ENCODE measurements around the gene TRIM40.

TRIM40 gene

GRCh38 chr6:30149858-30150550 is 14.1 kb downstream of the TRIM40 start:
- no peak for DNase-seq (ENCODE audit: low spot score)

GRCh38 chr6:30150671-30151395 is 14.9 kb downstream of the TRIM40 start:
- peak; percentile 23 for DNase-seq (ENCODE audit: low spot score)

GRCh38 chr6:30151580-30151979 is 15.6 kb downstream of the TRIM40 start:
- peak; percentile 68 for DNase-seq (ENCODE audit: low spot score)

- DNase-seq (ENCODE audit: low spot score): peak; percentile 84
Observed at GRCh38 chr6:30152016-30152673, 16.2 kb downstream of the TRIM40 start.

GRCh38 chr6:30152910-30153610 is 17.1 kb downstream of the TRIM40 start:
- no peak for DNase-seq (ENCODE audit: low spot score)

GRCh38 chr6:30154061-30154460 is 18.1 kb downstream of the TRIM40 start:
- DNase-seq (ENCODE audit: low spot score): no peak

- DNase-seq (ENCODE audit: low spot score): no peak
Observed at GRCh38 chr6:30154709-30155519, 19.0 kb downstream of the TRIM40 start.

GRCh38 chr6:30155520-30156261 is 19.8 kb downstream of the TRIM40 start:
- no peak for DNase-seq (ENCODE audit: low spot score)

GRCh38 chr6:30156262-30156599 is 20.3 kb downstream of the TRIM40 start:
- peak; percentile 58 for DNase-seq (ENCODE audit: low spot score)

- no peak for DNase-seq (ENCODE audit: low spot score)
Observed at GRCh38 chr6:30156774-30157173, 20.8 kb downstream of the TRIM40 start.

GRCh38 chr6:30157581-30157980 is 21.6 kb downstream of the TRIM40 start:
- DNase-seq (ENCODE audit: low spot score): peak; percentile 54

GRCh38 chr6:30157999-30158398 is 22.1 kb downstream of the TRIM40 start:
- DNase-seq (ENCODE audit: low spot score): peak; percentile 31

- DNase-seq (ENCODE audit: low spot score): peak; percentile 71
Observed at GRCh38 chr6:30158475-30159040, 22.6 kb downstream of the TRIM40 start.

- peak; percentile 63 for DNase-seq (ENCODE audit: low spot score)
Observed at GRCh38 chr6:30160008-30160784, 24.3 kb downstream of the TRIM40 start.

GRCh38 chr6:30160785-30161531 is 25.0 kb downstream of the TRIM40 start, which contains the start of gene TRIM10:
TSS of gene TRIM10 (minus strand) at chr6:30161211. CDS start at chr6:30160858, 353 bp downstream.
- peak; percentile 95 for DNase-seq (ENCODE audit: low spot score)

- DNase-seq (ENCODE audit: low spot score): peak; percentile 34
Observed at GRCh38 chr6:30162265-30163089, 26.5 kb downstream of the TRIM40 start.

GRCh38 chr6:30163090-30163917 is 27.4 kb downstream of the TRIM40 start, which contains the start of gene TRIM15:
TSS of gene TRIM15 (plus strand) at chr6:30163546. CDS start at chr6:30163685, 139 bp downstream.
- DNase-seq (ENCODE audit: low spot score): peak; percentile 27
